Measurements from ENCODE around the gene SNX32.

- no peak for TF ChIP-seq REST (IDR thresholded peaks at IDR 0.05; ENCODE audit: low read depth)
- TF ChIP-seq CTCF (IDR thresholded peaks at IDR 0.05 in 2 of 3, conservative IDR thresholded peaks at IDR 0.05 in 1 of 3; ENCODE audit: borderline replicate concordance in 1 of 3, insufficient read depth in 1 of 3, low read depth in 2 of 3, low read length in 2 of 3) = no peak
- TF ChIP-seq SP1 (IDR thresholded peaks at IDR 0.05; ENCODE audit: low read depth) = no peak
These were observed 50.3 kb downstream of the SNX32 start for GRCh38 chr11:65883786-65884715.

All from HCT116 (cell line).